HG02884 (cell line): ENCODE results near the gene TAAR8.
"Not testable (repeated sequence)": the region's sequence is repeated elsewhere in the genome, so short reads cannot be mapped to it uniquely, and the experiment has no call there.

Experiments used
- ATAC-seq: cut with Tn5 transposase; IDR thresholded peaks from one replicate; pipeline ENCODE4 v1.9.1; 2021; ENCODE audit warnings: mild to moderate bottlenecking, moderate library complexity; ENCODE audit not compliant: unreplicated experiment

Gene TAAR8

GRCh38 chr6:132544826-132545225 lies 7.6 kb upstream of the TAAR8 start:
- ATAC-seq, result no peak

DNA sequence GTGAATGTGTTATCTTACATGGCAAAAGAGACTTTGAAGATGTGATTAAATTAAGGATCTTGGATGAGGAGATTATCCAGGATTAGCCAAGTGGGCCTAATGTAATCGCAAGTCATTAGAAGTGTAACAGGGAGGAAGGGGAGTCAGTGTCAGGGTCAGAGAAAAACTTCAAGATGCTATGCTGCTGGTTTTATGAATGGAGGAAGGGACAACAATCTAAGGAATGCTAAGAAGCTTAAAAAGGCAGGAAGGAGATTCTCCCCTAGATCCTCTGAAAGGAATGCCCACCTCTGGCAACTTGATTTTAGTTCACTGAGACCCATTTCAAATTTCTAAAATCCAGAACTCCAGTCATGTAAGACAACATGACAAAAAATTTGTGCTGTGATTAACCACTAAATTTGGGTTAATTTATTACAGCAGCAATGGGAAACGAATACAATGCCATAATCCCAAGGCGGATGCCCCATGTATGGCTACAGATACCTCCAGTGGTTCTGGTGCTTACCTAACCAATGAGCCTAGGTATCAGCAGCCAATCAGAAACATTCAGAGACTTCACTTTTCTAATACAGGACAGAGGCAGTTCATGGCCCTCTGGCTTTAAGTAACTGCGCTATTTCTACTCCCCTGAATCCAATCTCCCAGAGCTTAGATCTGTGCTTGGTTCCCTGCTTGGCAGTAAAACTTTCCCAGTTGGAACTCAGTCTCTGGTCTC lies 3.6 kb upstream of the TAAR8 start:
- ATAC-seq, result no peak

GRCh38 chr6:132551214-132551613 lies 1.3 kb upstream of the TAAR8 start:
- no peak for ATAC-seq

DNA sequence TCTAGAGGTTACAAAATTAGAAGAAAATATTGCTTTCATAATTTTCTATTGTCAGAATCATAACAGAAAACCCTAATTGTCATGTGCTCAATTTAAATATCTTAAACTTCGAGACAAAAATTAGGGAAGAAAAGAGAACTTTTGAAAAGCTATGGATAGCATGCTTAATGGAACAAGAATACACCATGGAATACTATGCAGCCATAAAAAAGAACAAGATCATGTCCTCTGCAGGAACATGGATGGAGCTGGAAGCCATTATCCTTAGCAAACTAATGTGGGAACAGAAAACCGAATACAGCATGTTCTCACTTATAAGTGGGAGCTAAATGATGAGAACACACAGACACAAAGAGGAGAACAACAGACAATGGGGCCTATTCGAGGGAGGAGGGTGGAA lies 7.6 kb downstream of the TAAR8 start:
- ATAC-seq, result not testable (repeated sequence)

GRCh38 chr6:132566404-132566803 lies 13.9 kb downstream of the TAAR8 start:
- ATAC-seq, result no peak

GRCh38 chr6:132567566-132567965 lies 15.1 kb downstream of the TAAR8 start:
- no peak for ATAC-seq

- no peak for ATAC-seq
These were observed 16.1 kb downstream of the TAAR8 start for GRCh38 chr6:132568611-132569010.

GRCh38 chr6:132569170-132569569 lies 16.7 kb downstream of the TAAR8 start:
- no peak for ATAC-seq

GRCh38 chr6:132570221-132570777 lies 17.8 kb downstream of the TAAR8 start, which contains the start of gene TAAR6:
Gene TAAR6, plus strand, starts transcription at chr6:132570322. Its CDS starts 0 bp downstream, at chr6:132570322.
- ATAC-seq, result no peak

GRCh38 chr6:132571774-132572173 lies 19.3 kb downstream of the TAAR8 start:
- no peak for ATAC-seq

GRCh38 chr6:132584698-132585097 lies 32.2 kb downstream of the TAAR8 start:
- ATAC-seq, result no peak

- no peak for ATAC-seq
These were observed 35.0 kb downstream of the TAAR8 start for GRCh38 chr6:132587424-132587823.

- ATAC-seq, result no peak
These were observed 37.0 kb downstream of the TAAR8 start, which contains the start of gene TAAR5 for GRCh38 chr6:132589454-132589853. Gene TAAR5, minus strand, starts transcription at chr6:132589741. Its CDS starts 55 bp downstream, at chr6:132589686.

DNA sequence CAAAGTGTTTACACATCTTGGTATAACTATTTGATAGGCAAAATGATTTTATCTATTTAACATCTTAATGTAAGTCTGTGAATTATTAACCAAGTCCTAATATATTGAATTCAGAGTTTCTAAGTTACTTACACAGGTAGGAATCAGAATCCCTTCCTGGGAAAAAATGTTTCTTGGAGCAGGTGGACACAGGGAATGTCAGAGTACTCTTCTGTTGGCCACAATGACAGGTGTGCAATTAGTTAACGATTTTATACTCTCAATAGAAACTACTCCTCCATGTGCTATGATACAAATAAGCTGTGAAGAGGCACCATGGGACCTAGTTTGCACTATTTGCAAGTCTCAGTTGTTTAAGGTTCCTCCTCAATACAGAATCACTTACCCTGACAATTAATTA lies 37.9 kb downstream of the TAAR8 start:
- ATAC-seq, result no peak

- ATAC-seq, result no peak
These were observed 40.4 kb downstream of the TAAR8 start for GRCh38 chr6:132592855-132593254.

DNA sequence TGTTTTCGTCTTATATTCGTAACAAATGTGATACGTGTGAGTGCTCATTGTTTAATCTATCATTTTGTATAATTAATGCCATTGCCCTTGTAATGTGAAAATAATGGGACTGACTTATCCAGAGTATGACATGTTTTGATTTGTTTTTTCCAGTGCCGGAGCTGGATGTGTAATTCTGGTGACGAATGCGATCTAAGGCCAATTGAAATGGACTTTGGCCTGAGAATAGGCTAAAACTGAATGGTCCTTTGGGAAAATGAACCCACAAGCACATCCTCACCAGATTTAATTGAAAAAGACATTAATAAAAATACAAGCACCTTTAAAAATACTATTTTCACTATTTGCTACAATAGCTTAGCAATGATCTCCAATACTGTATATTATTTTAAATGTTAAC lies 43.7 kb downstream of the TAAR8 start:
- ATAC-seq, result no peak

GRCh38 chr6:132598473-132598872 lies 46.0 kb downstream of the TAAR8 start:
- peak; percentile 63 for ATAC-seq

DNA sequence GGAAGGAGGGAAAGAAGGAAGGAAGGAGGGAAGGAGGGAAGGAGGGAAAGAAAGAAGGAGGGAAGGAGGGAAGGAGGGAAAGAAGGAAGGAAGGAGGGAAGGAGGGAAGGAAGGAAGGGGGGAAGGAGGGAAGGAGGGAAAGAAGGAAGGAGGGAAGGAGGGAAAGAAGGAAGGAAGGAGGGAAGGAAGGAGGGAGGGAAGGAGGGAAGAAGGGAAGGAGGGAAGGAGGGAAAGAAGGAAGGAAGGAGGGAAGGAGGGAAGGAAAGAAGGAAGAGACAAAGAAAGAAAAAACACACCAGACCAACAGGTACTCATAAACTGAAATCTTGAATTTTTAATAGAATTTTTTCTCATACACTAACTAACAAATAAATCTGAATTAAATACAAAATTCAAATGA lies 48.4 kb downstream of the TAAR8 start:
- not testable (repeated sequence) for ATAC-seq
